Pancreas (tissue), 10 donors: ENCODE data around the gene LEMD2. TPM values are rescaled to one million over a fixed set of nuclear protein-coding genes. Genes with fewer than 3 reads are reported as not detected.

ENCODE experiments used
- ATAC-seq, 4 donors: fragments of 200-7000 bp; cut with Tn5 transposase; one replicate each; pipeline versions ENCODE4 v1.8.0 to v1.9.1; 2020; ENCODE audit warnings: mild to moderate bottlenecking in 4 of 4, moderate library complexity in 4 of 4
- DNase-seq, 6 donors: peaks; one replicate each; pipeline ENCODE4 v3.0.0-alpha.2; 2020
- FAIRE-seq: peaks from 2 replicates; lab custom pipeline; 2012; peaks lifted over from hg19 to GRCh38; lab: Jason Lieb, UNC
- H3K27ac ChIP-seq, 4 donors: fragments of 200-600 bp; sonication (generic); 1 replicate in 3 of 4; 2 replicates in 1 of 4; pipeline versions ENCODE4 v1.5.0 to v1.8.0; 2020
- H3K27me3 ChIP-seq, 4 donors: fragments of 200-600 bp; one replicate each; pipeline ENCODE4 v1.8.0; 2021
- H3K36me3 ChIP-seq, 3 donors: fragments of 200-600 bp; sonication (generic) in 1 of 3; one replicate each; pipeline versions ENCODE4 v1.5.0 to v1.8.0; 2020 to 2021
- H3K4me1 ChIP-seq, 3 donors: fragments of 200-600 bp; one replicate each; pipeline ENCODE4 v1.8.0; 2021
- H3K4me3 ChIP-seq, 4 donors: fragments of 200-600 bp; sonication (generic) in 2 of 4; one replicate each; pipeline versions ENCODE4 v1.5.0 to v1.8.0; 2020 to 2021
- H3K9me3 ChIP-seq, 4 donors: fragments of 200-600 bp; one replicate each; pipeline ENCODE4 v1.8.0; 2021
- CTCF ChIP-seq, 4 donors: fragments of 200-600 bp; sonication (generic) in 3 of 4; IDR thresholded peaks; one replicate each; pipeline versions ENCODE4 v1.5.0 to v1.8.0; 2021; ENCODE audit warnings: antibody characterized with exemption in 4 of 4
- WGBS, 2 donors: extraction: QIAGEN DNeasy Blood & Tissue Kit; methylation state at CpG; one replicate each; pipeline ENCODE4 v1.1.7; 2013; 5-methylcytosine and 5-hydroxymethylcytosine counted together
- intact Hi-C, 3 donors: fragments of 100-400 bp; cut with DNase I; formaldehyde crosslinking; loops; one replicate each; pipeline versions ENCODE4 v1.11.1 to v1.14.2; 2022
- polyA plus RNA-seq, 2 donors: library from polyadenylated mRNA; stranded (reverse); fragments of 200-250 nt; gene quantifications; one replicate each; pipeline ENCODE4 v1.2.3, GENCODE V29; 2013
- total RNA-seq, 6 donors: library from RNA; stranded (reverse); fragmentation: NEBNext Ultra II Directional in 4 of 6; extraction: Animal tissue kit (Norgen Biotek cat#: 25700) in 4 of 6; gene quantifications; one replicate each; pipeline versions ENCODE4 v1.2.1 to v1.2.4, GENCODE V29; 2021 to 2023
- donor health status: healthy with polysubstance abuse.
- donor health status: DM: no; HTN: no; CAD: no; lungs with moderate emphysema.
- donor health status: DM: no; HTN: no; CAD: no.
- donor health status: control.
- donor health status: control.
- donor health status: Bipolar disorder and iron deficiency.
- donor health status: DM: yes; HTN: yes; CAD: no.
- donor health status: DM: no; HTN: no; CAD: no.
- donor health status: DM: no; HTN: no; CAD: no.
- donor health status: DM: yes; HTN: yes; CAD: no.

The LEMD2 gene
- total and polyA plus RNA-seq, 8 donors = 23.4 to 59.4 (median 30.0) TPM

GRCh38 chr6:33787346-33787953 is 1.5 kb downstream of the LEMD2 start:
- 15 to 29% methylated on average over 7 of the region's 7 CpGs for WGBS, 2 donors
- Histone ChIP-seq H3K27ac (peak overlapping the region in 3 of 4 donors; percentile 84 to 91 (median 89)), H3K27me3 (no peaks in the 10 kb centered on the region), H3K4me1 (peaks cover 12 to 21% (median 16%) of the 10 kb centered on the region in 3 donors), H3K4me3 (peak overlapping the region in 3 of 4 donors; percentile 95 to 97 (median 96)), H3K9me3 (no peaks in the 10 kb centered on the region), H3K36me3 (peaks cover 0 to 20% (median 8%) of the 10 kb centered on the region in 3 donors)
- no peak for ATAC-seq
- no peak for DNase-seq
- TF ChIP-seq CTCF (IDR thresholded peaks at IDR 0.05) = no peak
- FAIRE-seq = no peak
- intact Hi-C loops = no loop called here

- FAIRE-seq (no peak), ATAC-seq (no peak), DNase-seq (no peak)
- peaks cover 0 to 23% (median 8%) of the 10 kb centered on the region in 3 donors for H3K36me3 ChIP-seq
- WGBS, 2 donors = 65 to 70% methylated on average over 3 of the region's 3 CpGs
- TF ChIP-seq CTCF (IDR thresholded peaks at IDR 0.05) = no peak
- intact Hi-C loops = no loop called here
- H3K4me3 ChIP-seq = no peak overlapping the region
- no peaks in the 10 kb centered on the region for H3K27me3 ChIP-seq
- no peaks in the 10 kb centered on the region for H3K9me3 ChIP-seq
- no peak overlapping the region for H3K27ac ChIP-seq
- peaks cover 12 to 21% (median 16%) of the 10 kb centered on the region in 3 donors for H3K4me1 ChIP-seq
These were observed 2.2 kb downstream of the LEMD2 start for GRCh38 chr6:33786736-33787135.

GRCh38 chr6:33785778-33786177 is 3.2 kb downstream of the LEMD2 start:
- 67 to 76% methylated on average over 3 of the region's 3 CpGs for WGBS, 2 donors
- no peak for DNase-seq
- no peak overlapping the region for H3K27ac ChIP-seq

GRCh38 chr6:33784787-33785186 is 4.1 kb downstream of the LEMD2 start:
- FAIRE-seq = no peak
- H3K4me1 ChIP-seq = peaks cover 12 to 21% (median 16%) of the 10 kb centered on the region in 3 donors
- H3K36me3 ChIP-seq = peaks cover 7 to 35% (median 11%) of the 10 kb centered on the region in 3 donors

More at GRCh38 chr6:33785778-33786177, 3.2 kb downstream of the LEMD2 start:
- H3K36me3 ChIP-seq = peaks cover 2 to 26% (median 8%) of the 10 kb centered on the region in 3 donors
- H3K4me3 ChIP-seq = no peak overlapping the region
- no peaks in the 10 kb centered on the region for H3K9me3 ChIP-seq
- H3K27me3 ChIP-seq = no peaks in the 10 kb centered on the region
- ATAC-seq = no peak
- intact Hi-C loops = no loop called here
- FAIRE-seq = no peak
- peaks cover 12 to 21% (median 16%) of the 10 kb centered on the region in 3 donors for H3K4me1 ChIP-seq
- no peak for TF ChIP-seq CTCF (IDR thresholded peaks at IDR 0.05)

More at GRCh38 chr6:33784787-33785186, 4.1 kb downstream of the LEMD2 start:
- WGBS, 2 donors = 82 to 84% methylated on average over 13 of the region's 13 CpGs
- DNase-seq = peak in 2 of 6 donors; percentile 1 to 20
- no peak for TF ChIP-seq CTCF (IDR thresholded peaks at IDR 0.05)
- H3K4me3 ChIP-seq = no peak overlapping the region
- no peak overlapping the region for H3K27ac ChIP-seq
- H3K9me3 ChIP-seq = no peaks in the 10 kb centered on the region
- H3K27me3 ChIP-seq = no peaks in the 10 kb centered on the region
- no peak for ATAC-seq
- intact Hi-C loops = no loop called here
